NCI-H748 (cell line): ENCODE data around the gene ALDH4A1.

Experiments used
- DNase-seq: peaks from one replicate; lab custom pipeline; 2025; ENCODE audit not compliant: unreplicated experiment; lab: John Stamatoyannopoulos, UW

The ALDH4A1 gene

DNA sequence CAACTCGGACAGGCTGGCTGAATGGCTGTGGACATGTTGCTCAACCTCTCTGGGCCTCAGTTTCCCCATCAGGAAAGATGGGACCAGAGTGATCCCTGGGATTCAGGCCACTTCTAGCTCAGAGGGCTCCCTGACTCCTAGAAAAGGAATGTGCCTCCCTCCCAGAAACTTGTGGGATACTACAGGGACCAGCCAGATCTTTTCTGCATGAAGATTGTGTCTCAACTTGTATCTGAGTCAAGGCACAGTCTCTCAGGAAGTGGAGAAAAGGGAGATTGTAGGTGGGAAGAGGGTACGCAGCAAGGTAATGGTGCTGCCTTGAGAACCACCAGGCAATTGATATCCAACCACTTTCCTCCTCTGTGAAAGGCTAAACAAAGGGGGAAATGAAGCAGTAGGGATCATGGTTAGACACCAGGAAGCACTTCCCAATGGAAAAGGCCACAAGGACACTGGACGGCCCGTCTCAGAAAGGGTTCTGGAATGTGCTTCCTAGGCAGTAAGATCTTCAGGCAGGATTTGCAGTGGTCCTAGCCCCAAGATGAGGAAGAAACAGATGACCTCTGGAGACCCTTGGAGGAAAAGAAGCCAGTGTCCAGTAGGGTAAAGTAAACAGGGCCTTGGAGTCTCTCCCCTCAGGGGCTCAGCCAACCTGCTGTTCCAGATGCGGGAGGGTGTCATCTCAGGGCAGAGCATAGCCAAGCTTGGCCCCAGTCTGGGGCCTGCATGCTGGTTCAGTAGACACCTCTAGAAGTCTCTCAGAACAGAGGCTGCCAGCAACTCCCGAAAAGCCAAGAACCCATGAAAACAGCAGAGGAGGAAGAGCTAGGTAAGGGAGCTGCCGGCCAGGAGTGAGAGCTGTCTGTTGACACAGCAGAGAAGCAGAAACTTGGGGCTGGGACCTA lies 37.3 kb upstream of the ALDH4A1 start:
- no peak for DNase-seq

DNA sequence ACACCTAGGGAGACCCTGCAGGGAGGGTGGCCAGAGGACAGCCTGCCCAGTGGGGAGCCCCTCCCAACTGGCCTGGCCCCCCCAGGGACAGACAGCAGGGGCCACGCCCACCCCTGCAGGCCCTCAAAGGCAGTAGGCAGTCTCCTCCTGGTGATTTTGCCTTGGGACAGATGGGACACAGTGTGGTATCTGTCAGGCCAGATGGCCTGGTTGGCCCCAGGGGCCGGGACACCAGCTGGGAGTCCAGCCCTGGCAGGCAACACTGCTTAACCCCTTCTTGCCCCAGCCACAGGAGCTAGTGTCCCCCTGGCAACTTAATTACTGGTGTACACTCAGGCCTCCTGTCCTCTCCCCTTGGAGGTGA lies 36.3 kb upstream of the ALDH4A1 start:
- no peak for DNase-seq

DNA sequence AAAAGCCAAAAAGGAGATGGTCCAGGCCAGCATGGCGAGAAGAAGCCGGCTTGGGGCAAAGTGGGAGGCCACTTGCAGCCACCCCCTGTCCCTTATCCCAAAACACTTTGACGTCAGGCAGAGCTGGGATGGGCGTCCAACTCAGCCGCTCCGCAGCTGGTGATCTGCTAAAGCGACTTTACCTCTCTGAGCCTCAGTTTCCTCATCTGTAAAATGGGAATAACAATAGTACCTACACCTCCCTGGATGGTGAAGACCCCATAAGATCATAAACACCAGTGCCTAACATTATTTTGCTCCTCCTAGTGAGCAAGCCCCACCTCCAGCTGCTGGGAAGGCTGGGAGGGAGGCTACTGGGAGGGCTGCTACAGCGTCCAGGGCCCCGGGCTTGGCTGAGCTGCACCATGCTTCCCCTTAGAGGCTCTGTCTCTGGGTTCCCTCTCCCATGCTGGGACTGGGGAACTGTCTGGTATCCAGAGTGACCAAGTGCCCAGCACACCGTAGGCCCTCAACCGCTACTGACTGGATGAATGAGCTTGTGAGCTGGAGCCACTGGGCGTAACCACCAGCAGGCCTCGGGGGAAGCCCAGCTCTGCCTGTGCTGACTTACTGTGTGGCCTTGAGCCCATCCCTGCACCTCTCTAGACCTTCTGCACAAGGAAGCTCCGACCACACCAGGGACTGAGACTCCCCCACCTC lies 35.8 kb upstream of the ALDH4A1 start:
- DNase-seq = no peak

DNA sequence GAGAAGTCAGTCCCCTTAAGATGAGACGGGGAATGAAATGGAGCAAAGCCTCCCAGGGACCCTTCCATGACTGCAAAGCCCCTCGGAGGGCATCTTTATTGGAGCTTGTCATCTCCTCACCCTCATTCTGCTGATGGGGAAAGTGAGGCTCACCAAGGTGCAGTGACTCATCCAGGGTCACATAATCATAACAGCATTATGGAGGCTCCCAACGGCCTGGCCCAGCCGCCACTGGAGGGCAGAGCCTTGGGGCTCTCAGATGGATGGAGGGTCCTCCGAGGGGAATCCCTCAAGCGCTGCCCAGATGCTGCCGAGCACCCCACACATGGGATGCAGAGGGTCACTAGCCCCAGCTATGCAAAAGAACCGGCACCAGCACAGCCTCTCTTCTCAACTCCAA lies 35.2 kb upstream of the ALDH4A1 start:
- DNase-seq = no peak

DNA sequence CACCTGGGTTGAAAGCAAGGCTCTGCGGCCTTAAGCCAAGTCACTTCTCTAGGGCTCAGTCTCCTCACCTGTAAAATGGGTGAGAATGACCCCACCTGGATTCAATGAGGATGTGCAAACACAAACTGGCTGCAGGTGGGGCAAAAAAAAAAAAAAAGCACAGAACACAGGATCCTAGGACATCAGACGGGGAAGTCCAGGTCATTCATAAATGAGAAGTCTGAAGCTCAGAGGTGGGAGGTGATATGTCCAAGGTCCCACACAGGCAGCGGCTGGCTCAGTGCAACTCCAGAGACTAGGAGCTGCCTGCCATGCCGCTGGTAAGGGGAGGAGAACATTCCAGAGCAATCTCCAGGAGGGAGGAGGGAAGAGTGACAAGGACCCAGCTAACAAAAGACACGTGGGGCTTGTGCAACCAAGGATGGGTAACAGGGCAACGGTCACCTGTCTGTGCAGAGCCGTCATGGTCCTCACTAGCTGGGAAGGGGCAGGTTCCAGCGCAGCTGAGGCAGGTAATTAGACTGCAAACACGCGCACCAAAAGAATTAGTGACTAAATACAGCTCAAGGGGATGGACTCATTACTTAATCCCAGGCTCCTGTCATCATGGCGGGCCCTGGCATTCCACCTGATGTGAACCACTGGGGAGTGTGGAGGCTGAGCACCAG lies 34.6 kb upstream of the ALDH4A1 start:
- DNase-seq = peak; percentile 2

DNA sequence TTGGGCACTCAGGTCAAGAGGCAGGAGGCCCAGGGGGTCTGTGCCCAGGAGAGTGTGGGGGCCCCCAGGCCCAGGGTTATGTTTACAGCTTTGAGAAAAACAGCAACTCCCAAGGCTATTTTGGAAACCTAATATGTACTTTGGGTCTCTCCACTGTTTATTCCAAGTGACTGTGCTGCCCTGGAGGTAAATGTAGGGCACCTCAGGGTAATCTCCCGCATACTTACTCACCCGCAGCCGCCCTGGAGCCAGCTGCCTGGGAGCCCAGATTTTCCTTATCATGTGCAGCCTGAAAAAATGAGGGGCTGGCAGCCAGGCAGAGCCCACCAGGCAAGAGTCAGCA lies 34.1 kb upstream of the ALDH4A1 start:
- no peak for DNase-seq

DNA sequence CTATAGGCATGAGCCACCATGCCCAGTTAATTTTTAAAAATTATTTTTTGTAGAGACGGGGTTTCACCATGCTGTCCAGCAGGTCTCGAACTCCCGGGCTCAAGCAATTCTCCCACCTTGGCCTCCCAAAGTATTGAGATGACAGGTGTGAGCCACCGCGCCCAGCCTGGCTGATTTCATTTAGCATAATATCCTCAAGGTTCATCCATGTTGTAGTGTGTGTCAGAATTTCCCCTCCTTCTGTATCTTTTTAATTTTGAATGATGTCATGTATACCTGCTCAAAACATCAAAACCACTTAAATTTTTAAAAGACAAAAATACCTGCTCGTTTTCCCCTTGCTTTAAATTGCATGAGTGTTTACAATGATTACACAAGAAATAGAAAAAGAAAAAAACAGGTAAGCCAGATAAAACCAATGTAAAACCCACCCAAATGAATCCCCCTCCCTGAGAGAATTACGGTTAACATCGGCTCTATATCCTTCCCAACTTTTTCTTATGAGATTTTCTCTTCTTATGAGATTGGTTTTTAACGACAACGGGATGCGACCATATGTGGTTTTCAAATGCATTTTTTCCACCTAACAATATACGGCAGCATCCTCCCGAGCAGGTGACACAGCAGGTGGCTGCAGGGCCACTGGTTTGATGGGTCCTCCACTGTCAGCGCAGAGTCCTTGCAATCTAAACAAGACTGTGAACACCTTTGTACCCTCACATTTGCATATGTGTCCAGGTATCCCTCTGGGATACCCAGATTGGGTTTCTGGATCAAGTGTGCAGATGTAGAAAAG lies 32.0 kb upstream of the ALDH4A1 start:
- DNase-seq = peak; percentile 20

DNA sequence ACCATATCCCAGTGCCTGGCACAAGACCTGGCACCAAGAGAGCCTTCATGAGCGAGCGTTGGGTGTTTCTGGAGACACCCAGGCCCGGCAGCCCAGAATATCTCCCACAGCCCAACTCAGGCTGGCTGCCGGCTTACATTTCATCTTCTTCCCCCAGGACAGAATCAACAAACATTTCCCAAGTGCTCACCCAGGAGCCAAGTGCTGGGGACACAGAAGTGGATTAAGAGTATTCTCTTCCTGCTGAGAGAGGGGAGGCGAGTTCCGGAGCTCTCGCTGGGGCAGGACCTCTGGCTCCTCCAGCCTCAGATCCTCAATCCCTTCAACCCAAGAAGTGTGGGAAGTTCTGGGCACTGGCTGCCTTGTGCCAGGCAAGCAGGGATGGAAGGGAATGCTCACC lies 30.5 kb upstream of the ALDH4A1 start:
- no peak for DNase-seq

DNA sequence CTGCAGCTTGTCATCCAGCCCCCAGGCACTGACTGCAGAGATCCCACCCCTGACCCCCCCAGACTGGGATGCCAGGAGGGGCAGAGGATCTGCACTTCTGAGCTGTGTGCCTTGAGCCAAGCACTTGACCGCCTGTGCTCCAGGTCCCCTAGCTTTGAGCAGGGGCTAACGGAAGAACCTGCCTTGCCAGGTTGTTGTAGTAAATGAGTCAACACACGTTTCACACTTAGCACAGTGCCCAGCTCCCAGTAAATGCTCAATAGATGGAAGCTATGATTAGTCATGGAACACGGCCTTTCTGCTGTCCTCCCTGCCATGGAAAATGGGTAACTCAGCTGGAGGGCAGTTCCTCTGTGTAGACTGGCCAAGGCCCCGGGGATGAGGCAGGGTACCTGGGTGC lies 30.0 kb upstream of the ALDH4A1 start:
- no peak for DNase-seq

DNA sequence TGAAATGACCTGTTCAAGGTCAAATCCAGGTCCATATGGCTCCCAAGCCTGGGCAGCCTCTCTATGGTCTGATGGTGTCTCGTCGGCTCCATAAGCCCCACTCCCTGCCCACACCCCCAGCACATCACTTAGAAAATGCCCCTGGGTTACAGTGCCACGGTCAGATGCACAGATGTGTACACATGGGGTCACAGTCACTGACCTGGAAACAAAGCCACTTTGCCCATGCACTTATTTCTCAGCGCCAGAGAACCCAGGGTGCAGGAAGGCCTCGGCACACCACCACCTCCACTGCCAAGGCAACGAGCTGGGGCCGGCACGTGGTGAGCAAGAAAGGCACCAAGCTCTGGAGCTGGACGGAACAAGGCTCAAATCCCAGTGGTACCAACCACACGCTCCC lies 29.4 kb upstream of the ALDH4A1 start:
- DNase-seq = no peak

DNA sequence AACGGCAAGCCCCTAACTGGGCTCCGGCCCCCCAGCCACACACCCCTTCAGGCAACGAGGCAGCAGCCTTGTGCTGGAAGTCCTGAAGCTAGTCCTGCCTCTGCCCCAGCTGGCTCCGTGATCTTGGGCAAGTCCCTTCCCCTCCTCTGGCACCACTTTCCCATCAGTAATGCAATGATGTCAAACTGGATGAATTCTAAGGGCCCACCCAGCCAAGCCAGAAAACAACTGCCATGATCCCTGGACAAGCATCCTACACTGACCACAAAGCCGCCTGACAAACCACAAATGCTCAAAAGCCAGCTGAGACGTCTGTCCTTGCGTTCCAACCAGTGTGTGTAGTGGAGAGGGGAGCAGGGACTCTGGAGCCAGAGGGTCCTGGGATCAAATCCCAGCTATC lies 27.3 kb upstream of the ALDH4A1 start:
- DNase-seq = no peak

DNA sequence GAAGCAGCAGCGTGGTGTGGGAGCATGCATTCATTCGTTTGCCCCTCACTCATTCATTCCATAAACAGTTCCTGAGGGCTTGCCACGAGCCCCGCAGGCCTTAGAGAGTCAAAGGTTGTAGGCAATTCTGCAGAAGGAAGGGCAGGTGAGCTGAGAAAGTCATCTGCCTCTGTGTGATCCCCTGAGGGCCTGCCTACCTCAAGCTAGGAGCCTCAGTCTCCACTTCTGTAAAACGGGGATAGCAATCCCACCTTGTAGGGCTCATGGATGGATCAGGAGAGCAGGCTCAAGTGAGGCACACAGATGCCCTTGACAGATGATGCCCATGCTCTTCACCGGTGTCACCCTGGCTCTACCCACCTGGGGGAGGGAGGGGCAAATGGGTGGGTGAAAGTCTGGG lies 26.6 kb upstream of the ALDH4A1 start:
- DNase-seq = no peak

DNA sequence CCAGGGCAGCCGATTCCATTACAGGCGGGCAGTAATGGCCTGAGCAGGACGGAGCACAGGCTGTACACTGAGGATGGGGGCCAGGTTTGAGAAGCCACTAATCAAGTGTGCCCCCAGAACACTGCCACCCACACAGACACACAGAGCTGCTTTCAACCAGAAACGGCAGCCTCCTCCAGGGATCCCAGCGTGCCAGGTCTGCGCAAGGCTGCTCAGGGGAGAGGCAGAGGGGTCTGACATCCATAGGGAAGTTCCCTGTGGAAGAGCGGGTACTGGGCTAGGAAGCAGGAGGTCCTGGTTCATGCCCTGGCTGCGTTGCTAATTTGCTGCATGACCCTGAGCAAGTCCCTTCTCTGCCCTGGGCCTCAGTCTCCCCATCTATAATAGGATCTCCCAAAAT lies 26.1 kb upstream of the ALDH4A1 start:
- DNase-seq = no peak

DNA sequence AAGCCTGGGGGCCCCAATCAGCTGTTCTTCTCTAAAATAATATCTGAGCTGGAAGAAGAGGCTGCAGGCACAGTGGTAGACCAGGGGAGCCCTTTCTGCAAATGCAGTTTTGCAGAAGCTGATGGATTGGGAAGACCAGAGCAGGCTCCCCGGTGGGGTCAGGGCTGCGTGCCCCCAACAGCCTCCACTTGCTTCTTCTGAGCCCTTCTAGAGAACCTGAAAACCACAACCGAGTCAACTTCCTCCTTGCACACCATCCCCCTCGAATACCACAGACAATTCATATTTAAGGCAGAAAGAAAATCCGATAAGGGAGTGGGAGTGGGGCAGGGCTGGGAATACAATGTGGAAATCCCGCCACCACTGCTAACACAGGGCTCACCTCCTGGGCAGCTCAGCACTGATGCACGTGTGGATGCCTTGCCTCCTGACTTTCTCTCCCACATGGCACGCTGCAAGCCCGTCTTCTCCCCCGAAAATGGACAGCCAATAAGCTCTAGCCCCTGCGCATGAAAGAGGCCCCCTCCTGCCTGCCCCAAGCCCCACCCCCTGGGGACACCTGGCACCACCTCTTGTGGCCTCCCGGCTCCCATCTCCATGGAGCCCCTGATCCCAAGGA lies 25.4 kb upstream of the ALDH4A1 start:
- DNase-seq = no peak

DNA sequence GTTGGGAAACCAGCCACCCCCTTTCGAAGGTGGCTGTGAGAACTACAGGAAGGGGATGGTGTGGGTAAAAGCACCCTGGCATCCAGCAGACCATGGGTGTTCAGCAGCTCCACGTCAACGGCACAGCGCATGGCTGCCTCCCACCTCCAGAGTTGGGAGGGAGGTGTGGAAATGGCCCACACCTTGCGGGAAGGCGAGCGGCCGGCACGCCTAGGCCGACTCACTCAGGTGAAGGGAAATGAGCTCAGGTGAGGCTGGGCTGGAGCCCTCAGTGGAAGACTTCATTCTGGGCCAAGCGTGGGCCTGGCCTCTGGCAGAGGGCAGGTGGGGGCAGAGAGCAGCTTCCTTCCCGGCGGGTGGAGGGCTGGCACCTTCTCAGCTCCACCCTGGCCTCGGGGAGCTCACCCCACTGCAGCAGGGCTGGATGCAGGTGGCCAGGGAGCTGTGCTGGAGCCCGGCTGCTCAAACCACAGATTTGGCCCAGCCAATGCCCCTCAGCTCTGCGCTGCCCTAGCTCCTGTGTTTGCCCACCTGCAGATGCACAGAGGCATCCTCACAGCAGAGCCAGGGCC lies 24.8 kb upstream of the ALDH4A1 start:
- no peak for DNase-seq

DNA sequence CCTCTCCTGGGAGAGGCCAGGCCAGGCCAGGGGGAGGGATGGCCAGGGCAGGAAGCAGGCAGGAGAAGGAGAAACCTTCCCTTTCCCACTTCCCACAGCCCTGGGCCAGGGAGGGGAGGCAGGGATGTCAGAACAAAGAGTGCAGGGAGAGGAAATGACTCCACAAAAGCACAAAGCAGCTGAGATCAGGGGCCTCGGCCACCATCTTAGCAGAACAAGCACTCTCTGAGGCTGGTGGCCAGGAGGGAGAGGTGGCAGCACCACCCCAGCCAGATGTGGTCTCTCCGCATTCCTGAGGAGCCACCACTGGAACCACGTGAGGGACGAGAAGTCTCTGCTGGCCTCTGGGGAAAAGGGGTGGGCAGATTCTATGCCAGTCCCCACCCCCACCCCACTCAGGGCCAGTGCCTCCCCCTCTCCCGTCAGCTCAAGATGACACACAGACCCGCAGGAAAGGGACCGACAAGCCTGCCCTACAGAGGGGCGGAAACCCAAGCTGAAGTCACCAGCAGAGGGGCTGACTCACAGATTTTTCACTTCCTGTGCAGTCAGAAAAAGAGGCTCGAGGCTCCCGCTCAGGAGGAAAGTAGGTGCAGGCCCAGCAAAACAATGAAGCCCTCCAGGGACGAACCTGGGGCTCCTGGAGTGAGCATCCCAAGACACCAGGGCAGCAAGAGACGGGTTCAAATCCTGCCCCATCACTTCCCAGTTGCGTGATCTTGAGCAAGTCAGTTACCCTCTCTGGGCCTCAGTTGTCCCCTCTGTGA lies 24.1 kb upstream of the ALDH4A1 start:
- no peak for DNase-seq

DNA sequence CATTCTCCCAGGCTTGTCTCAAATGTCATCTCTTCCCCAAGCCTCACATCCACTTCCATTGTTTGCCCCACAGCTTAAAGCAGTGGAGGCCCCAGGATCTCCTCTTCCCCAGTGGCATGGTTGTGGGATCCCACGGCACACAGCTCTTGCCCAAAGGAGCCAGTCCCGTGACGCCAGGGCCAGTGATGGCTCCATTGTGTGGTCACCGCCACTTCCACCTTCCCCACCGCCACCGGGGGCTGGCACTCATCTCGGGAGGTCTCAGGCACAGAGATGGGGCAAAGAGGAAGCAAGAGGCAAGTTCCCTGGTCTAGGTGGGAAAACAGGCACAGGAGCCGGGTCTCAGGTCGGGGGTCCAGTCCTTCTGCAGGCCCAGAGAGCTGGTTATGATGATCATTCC lies 22.9 kb upstream of the ALDH4A1 start:
- DNase-seq = no peak

DNA sequence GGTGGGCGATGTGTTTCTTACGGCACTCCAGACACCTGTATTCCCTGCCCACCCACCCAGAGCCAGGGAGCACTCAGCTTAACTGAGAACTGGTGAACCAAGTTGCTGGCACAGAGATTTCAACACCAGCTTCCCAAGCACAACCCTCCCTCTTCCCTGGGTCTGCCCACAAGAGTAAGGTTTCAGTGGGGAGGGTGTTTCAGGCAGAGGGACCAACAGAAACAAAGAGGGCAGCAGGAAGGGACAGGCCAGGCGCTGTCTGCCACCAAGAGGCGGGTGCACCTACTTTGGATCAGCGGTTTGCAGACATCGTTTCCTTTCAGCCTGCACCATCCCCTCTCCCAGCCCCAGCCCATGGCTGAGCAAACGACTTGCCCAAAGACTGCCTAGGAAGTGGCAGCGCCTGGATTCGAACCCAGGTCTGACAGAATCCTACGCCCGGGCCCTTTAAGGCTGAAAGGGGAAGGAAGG lies 21.9 kb upstream of the ALDH4A1 start:
- no peak for DNase-seq

DNA sequence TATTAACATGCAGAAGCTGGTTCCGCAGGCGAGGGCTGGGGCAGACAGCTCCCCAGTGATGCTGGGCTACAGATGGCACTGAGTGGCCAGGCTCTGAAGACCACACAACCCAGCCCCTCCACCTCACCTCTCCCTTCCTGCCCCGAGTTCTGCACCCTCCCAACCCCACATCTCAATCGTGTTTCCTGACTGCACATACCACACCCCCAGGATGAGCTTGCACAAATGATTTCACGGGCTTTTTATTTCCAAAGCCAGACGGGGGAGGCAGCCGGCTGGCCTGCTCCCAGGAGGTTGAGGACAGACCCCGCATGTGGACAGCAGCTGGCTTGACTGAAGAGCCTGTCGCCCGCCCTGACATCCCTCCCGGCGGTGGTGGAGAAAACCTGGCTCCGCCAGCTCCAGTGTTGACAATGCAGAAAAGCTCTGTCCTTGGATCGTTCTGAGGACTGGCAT lies 21.4 kb upstream of the ALDH4A1 start:
- no peak for DNase-seq
